GM19467 (cell line): ENCODE measurements around the gene CGB2.
"Not testable (repeated sequence)": the region's sequence is repeated elsewhere in the genome, so short reads cannot be mapped to it uniquely, and the experiment has no call there.

Experiments used
- ATAC-seq: cut with Tn5 transposase; IDR thresholded peaks from one replicate; pipeline ENCODE4 v1.9.1; 2021; ENCODE audit warnings: mild to moderate bottlenecking, moderate library complexity; ENCODE audit not compliant: unreplicated experiment

The CGB2 gene

DNA sequence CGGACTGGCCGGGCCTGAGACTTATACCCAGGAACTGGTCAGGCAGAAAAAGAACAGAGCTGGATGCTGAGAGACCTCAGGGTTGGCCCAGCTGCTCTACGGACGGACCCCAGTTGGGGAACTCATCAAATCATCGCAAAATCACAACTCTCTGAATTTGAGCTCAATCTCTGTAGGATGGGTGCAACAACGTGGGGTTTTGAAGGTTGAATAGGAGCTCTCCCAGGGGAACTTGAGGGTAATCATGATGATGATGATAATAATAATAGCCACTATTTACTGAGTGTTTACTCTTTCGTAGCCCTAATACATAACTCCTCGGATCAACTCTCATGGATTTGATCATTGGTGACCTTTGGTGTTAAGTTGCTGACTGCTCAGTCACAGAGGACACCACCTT lies 1.4 kb upstream of the CGB2 start:
- not testable (repeated sequence) for ATAC-seq

DNA sequence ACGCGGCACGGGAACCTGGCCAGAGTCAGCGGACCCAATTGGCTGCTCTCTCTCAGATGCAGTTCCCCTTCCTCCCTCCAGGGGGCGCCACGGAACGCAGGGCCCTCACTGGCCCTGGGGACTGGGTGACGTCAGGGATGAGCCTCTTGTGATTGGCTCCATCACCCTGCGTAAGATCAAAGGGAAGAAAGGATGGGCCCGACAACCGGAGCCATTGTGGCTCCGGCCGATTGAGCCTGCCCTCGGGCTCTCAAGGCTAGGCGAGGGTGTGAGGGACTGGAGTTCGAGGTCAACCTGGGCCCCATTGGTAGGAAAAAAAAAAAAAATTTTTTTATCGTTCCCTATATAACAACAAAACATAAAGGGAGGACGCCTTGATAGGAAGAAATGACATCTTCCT lies 5.1 kb downstream of the CGB2 start, which contains the start of gene CGB1:
Gene CGB1 (minus strand): TSS at position 81 of the 400 bp plus-strand sequence. CDS start 184 bp downstream, outside the sequence.
- not testable (repeated sequence) for ATAC-seq

DNA sequence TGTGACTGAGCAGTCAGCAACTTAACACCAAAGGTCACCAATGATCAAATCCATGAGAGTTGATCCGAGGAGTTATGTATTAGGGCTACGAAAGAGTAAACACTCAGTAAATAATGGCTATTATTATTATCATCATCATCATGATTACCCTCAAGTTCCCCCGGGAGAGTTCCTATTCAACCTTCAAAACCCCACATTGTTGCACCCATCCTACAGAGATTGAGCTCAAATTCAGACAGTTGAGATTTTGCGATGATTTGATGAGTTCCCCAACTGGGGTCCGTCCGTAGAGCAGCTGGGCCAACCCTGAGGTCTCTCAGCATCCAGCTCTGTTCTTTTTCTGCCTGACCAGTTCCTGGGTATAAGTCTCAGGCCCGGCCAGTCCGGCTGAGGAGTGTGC lies 6.4 kb downstream of the CGB2 start:
- not testable (repeated sequence) for ATAC-seq

DNA sequence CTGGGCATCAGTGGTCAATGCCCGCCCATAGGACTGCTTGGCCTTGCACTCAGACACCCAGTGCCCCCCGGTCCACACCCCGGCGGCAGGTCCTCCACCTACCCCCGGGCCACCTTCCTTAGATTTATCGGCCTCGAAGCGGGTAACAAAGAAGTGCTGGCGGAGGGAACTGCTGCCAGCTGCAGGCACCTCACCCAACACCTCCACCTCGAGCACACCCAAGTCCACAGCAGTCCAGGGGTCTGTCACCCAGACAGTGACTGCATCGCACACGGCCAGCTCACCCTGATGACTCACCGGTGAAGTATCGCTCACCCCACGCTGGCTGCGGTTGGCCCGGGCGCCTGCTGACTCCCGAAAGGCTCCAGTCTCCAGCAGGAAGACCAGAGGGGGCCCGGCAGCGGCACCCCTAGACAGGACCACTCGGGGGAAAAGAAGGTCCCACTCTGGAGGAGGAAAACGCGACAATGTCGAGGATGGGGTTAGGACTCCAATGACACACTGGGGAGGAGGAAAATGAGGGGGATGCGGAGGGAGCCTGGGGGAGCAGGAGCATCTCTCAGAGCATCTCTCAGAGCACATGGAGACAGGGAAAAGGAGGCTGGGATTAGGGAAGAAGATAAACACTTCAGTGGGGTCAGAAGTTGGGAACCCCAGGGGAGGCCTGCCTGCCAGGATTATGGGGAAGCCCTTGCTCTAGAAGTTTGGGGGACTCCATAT lies 7.0 kb downstream of the CGB2 start:
- ATAC-seq, result not testable (repeated sequence)

DNA sequence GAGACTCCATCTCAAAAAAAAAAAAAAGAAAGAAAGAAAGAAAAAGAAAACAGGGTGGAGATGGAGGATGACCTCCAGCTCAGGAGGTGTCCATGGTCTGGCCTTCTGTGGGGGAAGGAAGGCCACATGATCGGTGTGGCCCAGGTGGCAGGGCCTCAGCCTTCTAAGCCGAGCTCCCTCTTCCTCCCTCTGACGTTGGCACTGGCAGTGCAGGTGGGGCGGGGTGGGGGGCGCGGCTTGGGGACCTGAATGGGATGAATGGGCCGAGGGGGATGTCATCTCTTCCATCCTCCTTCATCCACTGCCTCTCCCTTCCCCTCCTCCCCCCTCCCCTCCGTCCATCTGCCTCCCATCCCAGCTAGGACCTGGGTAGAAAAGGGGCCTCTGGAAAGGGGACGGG lies 8.0 kb downstream of the CGB2 start:
- ATAC-seq, result not testable (repeated sequence)

DNA sequence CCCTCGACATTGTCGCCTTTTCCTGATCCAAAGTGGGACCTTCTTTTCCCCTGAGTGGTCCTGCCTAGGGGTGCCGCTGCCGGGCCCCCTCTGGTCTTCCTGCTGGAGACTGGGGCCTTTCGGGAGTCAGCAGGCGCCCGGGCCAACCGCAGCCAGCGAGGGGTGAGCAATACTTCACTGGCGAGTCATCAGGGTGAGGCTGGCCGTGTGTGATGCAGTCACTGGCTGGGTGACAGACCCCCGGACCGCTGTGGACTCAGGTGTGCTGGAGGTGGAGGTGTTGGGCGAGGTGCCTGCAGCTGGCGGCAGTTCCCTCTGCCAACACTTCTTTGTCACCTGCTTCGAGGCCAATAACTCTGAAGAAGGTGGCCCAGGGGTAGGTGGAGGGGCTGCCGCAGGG lies 10.5 kb downstream of the CGB2 start:
- ATAC-seq, result no peak

DNA sequence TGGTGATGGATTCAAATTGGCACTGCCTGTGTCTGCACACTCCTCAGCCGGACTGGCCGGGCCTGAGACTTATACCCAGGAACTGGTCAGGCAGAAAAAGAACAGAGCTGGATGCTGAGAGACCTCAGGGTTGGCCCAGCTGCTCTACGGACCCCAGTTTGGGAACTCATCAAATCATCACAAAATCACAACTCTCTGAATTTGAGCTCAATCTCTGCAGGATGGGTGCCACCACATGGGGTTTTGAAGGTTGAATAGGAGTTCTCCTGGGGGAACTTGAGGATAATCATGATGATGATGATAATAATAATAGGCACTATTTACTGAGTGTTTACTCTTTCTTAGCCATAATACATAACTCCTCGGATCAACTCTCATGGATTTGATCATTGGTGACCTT lies 11.0 kb downstream of the CGB2 start:
- ATAC-seq, result not testable (repeated sequence)

DNA sequence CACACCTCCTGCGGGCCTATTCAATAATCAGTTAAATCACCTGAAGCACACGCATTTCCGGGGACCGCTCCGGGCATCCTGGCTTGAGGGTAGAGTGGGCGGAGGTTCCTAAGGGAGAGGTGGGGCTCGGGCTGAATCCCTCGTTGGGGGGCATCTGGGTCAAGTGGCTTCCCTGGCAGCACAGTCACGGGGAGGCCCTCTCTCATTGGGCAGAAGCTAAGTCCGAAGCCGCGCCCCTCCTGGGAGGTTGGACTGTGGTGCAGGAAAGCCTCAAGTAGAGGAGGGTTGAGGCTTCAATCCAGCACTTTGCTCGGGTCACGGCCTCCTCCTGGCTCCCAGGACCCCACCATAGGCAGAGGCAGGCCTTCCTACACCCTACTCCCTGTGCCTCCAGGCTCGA lies 11.9 kb downstream of the CGB2 start, which contains the start of gene CGB5:
Gene CGB5 (plus strand): TSS at position 301 of the 400 bp plus-strand sequence. CDS start 362 bp downstream, outside the sequence.
- not testable (repeated sequence) for ATAC-seq

DNA sequence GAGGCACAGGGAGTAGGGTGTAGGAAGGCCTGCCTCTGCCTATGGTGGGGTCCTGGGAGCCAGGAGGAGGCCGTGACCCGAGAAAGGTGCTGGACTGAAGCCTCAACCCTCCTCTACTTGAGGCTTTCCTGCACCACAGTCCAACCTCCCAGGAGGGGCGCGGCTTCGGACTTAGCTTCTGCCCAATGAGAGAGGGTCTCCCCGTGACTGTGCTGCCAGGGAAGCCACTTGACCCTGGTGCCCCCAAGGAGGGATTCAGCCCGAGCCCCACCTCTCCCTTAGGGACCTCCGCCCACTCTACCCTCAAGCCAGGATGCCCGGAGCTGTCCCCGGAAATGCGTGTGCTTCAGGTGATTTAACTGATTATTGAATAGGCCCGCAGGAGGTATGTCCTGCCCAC lies 17.3 kb downstream of the CGB2 start, which contains the start of gene CGB8:
Gene CGB8 (minus strand): TSS at position 101 of the 400 bp plus-strand sequence. CDS start 372 bp downstream, outside the sequence.
- ATAC-seq, result not testable (repeated sequence)

DNA sequence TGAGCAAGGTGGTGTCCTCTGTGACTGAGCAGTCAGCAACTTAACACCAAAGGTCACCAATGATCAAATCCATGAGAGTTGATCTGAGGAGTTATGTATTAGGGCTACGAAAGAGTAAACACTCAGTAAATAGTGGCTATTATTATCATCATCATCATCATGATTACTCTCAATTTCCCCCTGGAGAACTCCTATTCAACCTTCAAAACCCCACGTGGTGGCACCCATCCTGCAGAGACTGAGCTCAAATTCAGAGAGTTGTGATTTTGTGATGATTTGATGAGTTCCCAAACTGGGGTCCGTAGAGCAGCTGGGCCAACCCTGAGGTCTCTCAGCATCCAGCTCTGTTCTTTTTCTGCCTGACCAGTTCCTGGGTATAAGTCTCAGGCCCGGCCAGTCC lies 18.1 kb downstream of the CGB2 start:
- ATAC-seq, result not testable (repeated sequence)

DNA sequence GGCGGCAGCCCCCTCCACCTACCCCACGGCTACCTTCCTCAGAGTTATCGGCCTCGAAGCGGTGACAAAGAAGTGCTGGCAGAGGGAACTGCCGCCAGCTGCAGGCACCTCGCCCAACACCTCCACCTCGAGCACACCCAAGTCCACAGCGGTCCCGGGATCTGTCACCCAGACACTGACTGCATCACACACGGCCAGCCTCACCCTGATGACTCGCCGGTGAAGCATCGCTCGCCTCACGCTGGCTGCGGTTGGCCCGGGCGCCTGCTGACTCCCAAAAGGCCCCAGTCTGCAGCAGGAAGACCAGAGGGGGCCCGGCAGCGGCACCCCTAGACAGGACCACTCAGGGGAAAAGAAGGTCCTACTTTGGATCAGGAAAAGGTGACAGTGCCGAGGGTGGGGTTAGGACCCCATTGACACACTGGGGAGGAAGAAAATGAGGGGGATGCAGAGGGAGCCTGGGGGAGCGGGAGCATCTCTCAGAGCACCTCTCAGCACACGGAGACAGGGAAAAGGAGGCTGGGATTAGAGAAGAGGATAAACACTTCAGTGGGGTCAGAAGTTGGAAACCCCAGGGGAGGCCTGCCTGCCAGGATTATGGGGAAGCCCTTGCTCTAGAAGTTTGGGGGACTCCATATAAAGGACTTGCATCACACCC lies 18.8 kb downstream of the CGB2 start:
- ATAC-seq, result not testable (repeated sequence)

DNA sequence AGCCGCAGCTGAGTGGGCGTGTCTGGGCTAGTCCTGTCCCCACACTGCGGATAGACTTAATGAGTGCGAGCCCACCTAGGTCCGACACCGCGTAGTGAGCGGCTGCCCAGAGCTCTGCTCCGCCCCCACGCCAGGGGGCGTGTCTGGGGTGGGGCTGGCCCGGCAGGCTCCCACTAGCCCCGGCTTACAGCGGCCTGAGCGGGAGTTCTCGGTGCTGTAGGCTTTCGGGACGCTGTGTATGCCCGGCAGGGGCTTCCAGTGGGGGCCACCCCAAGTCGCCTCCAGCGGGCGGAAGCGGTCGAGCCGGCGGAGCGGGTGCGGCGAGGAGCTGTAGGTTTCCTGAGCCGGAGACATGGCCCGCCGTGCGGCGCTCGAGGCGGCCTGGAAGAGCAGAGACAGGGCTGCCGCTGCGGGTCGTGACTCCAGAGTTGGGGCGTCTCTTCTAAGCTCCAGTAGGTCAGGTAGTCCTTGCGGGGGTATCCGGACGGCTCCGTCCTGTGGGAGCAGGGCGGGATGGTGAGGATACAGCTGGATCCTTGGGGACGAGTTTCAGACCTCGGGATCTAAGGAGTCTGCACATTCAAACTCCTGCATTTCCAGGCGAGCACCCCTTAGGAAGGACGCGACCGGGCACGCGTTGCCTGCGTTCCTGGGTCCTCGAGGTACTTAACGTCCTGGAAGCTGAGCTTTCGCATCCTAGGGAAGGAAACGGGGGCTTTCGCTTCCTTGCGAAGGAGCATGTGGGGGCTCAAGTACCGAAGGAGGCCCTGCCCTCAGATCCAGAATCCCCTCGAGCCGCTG lies 24.6 kb downstream of the CGB2 start:
- no peak for ATAC-seq

DNA sequence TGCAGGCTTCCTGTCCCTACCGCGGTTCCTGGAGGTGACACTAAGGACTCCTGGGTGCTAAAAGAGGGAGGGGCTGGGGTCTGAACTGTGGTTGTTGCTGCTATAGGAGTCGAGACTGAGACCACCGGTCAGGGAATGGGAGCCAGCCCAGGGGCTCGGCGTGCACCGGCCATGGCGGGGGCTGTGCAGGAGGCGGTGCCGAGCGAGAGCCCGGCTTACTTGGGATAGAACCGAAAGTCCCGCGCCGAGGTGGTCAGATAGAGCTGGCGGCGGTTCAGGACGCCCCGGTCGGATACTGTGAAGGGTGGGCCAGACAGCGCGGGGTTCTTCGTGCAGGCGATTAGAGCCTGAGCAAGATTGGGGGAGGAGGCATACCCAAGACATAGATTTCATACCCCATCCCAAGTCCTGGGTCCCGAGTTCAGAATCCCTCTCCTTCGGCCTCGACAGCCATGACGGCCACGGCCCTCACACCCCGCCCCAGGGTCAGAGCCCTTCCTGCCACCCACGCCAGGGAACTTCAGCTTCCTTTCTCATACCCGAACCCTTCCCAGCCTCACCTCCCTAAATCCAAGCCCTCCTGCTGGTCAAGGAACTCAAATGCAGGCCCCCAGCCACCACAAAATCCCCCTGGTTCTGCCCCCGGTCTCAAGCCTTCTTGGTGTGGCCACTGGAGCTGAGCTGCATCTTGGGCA lies 25.4 kb downstream of the CGB2 start:
- ATAC-seq, result not testable (repeated sequence)

DNA sequence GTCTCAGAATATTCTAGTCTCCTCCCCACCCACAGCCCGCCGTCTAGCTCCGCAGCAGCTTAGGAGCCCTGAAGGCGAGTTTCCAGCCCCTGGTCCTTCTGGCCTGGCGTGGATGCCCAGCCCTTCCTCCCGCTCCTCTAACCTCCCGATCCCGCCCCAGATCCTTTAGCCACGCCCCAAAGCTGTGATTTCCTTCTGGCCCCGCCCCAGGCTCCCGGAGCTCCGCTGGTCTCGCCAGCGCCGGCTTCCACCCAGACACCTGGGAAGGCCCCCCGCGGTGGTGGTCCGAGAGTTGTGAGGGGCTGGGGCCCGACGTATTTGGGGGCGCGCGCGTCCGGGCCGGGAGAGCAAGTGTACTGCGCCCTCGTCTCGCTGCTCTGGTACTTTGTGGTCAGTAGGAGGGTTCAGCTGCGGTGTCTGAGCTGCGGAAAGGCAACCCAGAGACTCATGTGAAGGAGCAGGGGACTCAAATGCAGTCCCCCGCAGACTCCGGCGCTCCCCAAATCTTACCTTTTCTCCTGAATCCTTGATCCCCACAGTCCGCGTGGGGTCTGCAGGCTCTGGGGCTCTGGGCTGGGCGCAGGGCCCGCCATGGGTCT lies 26.0 kb downstream of the CGB2 start, which contains the start of gene CGB7:
Gene CGB7 (minus strand): TSS at position 114 of the 599 bp plus-strand sequence. CDS start 2,374 bp downstream, outside the sequence.
- no peak for ATAC-seq

DNA sequence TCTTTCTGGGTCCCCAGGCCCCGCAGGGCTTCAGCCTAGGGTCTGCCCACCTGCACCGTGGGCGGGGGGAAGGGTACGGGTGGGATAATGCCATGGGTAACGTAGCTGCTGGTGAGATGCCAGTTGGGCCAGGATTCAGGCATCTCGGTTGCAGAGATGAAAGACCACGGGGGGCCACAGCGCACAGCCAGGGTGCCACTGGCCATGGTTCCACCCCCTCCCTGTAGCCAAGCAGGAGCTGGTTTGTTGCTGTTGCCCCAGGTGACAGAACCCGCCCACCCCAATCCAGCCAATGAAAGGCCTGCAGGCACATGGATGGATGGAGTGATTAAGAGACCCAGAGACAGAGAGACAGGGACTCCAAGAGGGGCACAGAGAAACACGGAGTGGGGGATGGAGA lies 26.9 kb downstream of the CGB2 start:
- ATAC-seq, result no peak

DNA sequence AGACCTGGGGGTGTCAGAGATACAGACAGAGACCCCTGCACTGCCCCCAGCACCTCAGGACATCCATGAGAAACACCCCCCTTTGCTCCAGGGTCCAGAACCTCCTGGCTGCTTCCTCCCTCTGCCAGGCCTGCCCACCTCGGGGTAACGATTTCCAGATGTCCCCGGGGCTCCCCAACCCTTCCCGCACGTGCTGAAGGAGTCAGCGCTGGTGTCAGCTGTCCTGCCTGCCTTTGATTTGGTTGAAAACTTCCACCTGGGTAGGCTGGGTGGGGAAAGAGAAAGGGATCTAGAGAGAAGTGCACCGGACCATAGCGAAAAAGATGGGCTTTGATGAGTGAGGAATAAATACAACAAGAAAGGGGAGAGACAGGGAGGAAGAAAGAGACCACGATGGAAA lies 27.4 kb downstream of the CGB2 start:
- ATAC-seq, result no peak

DNA sequence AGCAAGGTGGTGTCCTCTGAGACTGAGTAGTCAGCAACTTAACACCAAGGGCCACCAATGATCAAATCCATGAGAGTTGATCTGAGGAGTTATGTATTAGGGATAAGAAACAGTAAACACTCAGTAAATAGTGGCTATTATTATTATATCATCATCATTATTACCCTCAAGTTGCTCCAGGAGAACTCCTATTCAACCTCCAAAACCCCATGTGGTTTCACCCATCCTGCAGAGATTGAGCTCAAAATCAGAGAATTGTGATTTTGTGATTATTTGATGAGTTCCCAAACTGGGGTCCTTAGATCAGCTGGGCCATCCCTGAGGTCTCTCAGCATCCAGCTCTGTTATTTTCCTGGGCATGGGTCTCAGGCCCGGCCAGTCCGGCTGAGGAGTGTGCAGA lies 29.3 kb downstream of the CGB2 start:
- no peak for ATAC-seq

DNA sequence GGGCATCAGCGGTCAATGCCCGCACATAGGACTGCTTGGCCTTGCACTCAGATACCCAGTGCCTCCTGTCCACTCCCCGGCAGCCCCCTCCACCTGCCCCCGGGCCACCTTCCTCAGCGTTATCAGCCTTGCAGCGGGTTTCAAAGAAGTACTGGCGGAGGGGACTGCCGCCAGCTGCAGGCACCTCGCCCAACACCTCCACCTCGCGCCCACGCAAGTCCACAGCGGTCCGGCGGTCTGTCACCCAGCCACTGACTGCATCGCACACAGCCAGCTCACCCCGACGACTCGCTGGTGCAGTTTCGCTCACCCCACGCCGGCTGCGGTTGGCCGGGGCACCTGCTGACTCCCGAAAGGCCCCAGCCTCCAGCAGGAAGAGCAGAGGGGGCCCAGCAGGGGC lies 29.8 kb downstream of the CGB2 start:
- ATAC-seq, result no peak

DNA sequence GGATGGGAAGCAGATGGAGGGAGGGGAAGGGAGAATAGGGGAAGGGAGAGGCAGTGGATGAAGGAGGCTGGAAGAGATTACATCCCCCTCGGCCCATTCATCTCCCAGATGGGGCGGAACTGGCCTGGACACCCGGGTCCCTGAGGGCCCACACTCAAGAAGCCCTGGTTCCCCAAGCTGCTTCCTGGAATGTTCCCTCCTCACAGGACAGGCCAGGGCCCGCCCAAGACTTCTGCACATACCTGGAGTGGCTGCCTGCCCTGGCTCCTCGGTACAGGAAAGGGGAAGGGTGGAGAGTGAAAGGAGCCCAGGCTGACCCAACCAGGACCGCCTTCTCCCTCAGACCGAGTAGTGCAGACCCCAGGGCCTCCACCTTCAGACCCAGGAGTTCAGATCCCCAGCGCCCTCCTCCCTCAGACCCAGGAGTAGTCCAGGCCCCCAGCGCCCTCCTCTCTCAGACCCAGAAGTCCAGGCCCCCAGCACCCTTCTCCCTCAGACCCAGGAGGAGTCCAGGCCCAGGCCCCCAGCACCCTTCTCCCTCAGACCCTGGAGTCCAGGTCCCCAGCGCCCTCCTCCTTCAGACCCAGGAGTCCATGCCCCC lies 32.4 kb downstream of the CGB2 start:
- ATAC-seq, result no peak
